Panc1 (cell line): Measurements from ENCODE around the gene ZNF544.

Experiments
- POLR2AphosphoS5 ChIP-seq: IDR thresholded peaks from 2 replicates; pipeline ENCODE4 v1.6.1; 2012; ENCODE audit warnings: mild to moderate bottlenecking, low read depth, low read length, moderate library complexity
- TCF7L2 ChIP-seq: IDR thresholded peaks from 2 replicates; pipeline ENCODE4 v1.6.1; 2011; ENCODE audit warnings: mild to moderate bottlenecking, low read depth, low read length, inconsistent platforms
- TF ChIP-seq, protein P1 (sequence below): fragments of 450-650 bp; IDR thresholded peaks from 2 replicates; pipeline ENCODE4 v1.5.1; 2017; ENCODE audit warnings: mild to moderate bottlenecking
- TF ChIP-seq, protein P2 (sequence below), 2 experiments: IDR thresholded peaks; 2 replicates each; pipeline ENCODE4 v1.6.1; 2011 to 2012; ENCODE audit warnings: low read depth in 2 of 2, control low read depth in 1 of 2, low read length in 1 of 2, mild to moderate bottlenecking in 1 of 2, moderate library complexity in 1 of 2; ENCODE audit not compliant: insufficient read depth in 1 of 2

DNA sequence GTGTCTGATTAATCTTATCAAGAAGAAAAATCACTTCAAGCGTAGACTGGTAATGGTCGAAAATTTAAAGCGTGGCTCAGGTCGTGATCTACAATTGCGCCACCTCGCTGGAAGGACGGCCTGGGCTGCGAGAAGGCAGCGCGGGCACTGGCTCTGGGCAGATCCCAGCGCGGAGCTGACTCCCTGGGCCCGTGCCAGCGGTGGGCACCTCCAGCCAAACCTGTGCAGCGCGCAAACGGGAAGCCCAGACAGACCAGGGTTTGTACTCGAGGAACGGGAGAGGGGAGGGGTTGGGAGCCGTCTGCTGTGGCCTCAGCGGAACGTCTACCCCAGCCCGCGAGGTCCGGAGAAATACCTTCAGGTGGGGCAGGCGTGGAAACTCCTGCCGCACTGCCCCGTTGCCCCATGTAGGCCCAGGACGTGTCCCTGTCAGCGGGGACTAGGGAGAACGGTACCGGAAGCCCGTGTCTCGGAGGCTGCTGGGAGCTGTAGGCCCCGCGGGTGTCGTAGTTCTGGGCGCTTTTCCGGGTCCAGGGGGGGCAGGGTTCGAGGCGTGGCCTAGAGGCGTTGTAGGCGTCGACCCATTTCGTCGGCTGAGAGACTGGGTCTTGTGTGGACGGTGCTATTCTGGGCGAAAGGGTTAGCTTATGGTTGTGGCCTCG lies 24.8 kb upstream of the ZNF544 start:
- TF ChIP-seq, protein P1, sequence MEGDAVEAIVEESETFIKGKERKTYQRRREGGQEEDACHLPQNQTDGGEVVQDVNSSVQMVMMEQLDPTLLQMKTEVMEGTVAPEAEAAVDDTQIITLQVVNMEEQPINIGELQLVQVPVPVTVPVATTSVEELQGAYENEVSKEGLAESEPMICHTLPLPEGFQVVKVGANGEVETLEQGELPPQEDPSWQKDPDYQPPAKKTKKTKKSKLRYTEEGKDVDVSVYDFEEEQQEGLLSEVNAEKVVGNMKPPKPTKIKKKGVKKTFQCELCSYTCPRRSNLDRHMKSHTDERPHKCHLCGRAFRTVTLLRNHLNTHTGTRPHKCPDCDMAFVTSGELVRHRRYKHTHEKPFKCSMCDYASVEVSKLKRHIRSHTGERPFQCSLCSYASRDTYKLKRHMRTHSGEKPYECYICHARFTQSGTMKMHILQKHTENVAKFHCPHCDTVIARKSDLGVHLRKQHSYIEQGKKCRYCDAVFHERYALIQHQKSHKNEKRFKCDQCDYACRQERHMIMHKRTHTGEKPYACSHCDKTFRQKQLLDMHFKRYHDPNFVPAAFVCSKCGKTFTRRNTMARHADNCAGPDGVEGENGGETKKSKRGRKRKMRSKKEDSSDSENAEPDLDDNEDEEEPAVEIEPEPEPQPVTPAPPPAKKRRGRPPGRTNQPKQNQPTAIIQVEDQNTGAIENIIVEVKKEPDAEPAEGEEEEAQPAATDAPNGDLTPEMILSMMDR, result no peak
- TF ChIP-seq POLR2AphosphoS5 (no peak), TCF7L2 (no peak)
- TF ChIP-seq, protein P2, sequence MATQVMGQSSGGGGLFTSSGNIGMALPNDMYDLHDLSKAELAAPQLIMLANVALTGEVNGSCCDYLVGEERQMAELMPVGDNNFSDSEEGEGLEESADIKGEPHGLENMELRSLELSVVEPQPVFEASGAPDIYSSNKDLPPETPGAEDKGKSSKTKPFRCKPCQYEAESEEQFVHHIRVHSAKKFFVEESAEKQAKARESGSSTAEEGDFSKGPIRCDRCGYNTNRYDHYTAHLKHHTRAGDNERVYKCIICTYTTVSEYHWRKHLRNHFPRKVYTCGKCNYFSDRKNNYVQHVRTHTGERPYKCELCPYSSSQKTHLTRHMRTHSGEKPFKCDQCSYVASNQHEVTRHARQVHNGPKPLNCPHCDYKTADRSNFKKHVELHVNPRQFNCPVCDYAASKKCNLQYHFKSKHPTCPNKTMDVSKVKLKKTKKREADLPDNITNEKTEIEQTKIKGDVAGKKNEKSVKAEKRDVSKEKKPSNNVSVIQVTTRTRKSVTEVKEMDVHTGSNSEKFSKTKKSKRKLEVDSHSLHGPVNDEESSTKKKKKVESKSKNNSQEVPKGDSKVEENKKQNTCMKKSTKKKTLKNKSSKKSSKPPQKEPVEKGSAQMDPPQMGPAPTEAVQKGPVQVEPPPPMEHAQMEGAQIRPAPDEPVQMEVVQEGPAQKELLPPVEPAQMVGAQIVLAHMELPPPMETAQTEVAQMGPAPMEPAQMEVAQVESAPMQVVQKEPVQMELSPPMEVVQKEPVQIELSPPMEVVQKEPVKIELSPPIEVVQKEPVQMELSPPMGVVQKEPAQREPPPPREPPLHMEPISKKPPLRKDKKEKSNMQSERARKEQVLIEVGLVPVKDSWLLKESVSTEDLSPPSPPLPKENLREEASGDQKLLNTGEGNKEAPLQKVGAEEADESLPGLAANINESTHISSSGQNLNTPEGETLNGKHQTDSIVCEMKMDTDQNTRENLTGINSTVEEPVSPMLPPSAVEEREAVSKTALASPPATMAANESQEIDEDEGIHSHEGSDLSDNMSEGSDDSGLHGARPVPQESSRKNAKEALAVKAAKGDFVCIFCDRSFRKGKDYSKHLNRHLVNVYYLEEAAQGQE (IDR thresholded peaks at IDR 0.05; ENCODE audit: insufficient read depth in 1 of 2, low read depth in 2 of 2, low read length in 1 of 2), result no peak
